HEK293T (cell line): ENCODE results near the gene KSR2.

Experiments
- ARNT ChIP-seq: fragments of 450-650 bp; IDR thresholded peaks from 2 replicates; pipeline ENCODE4 v1.6.1; 2017; ENCODE audit warnings: mild to moderate bottlenecking
- BHLHE40 ChIP-seq: fragments of 450-650 bp; IDR thresholded peaks from 2 replicates; pipeline ENCODE4 v1.6.1; 2016; ENCODE audit warnings: mild to moderate bottlenecking, moderate library complexity, borderline replicate concordance
- ELF4 ChIP-seq: fragments of 450-650 bp; IDR thresholded peaks from 2 replicates; pipeline ENCODE4 v1.6.1; 2017; ENCODE audit warnings: antibody characterized with exemption
- FOXM1 ChIP-seq: fragments of 450-650 bp; IDR thresholded peaks from 2 replicates; pipeline ENCODE4 v1.6.1; 2017; ENCODE audit warnings: mild to moderate bottlenecking, borderline replicate concordance
- HDGF ChIP-seq: fragments of 450-650 bp; IDR thresholded peaks from 2 replicates; pipeline ENCODE4 v1.6.1; 2017; ENCODE audit warnings: antibody characterized with exemption, borderline replicate concordance
- L3MBTL2 ChIP-seq: fragments of 450-650 bp; conservative IDR thresholded peaks from 2 replicates; pipeline ENCODE4 v1.6.1; 2016; ENCODE audit warnings: mild to moderate bottlenecking
- NFRKB ChIP-seq: fragments of 450-650 bp; IDR thresholded peaks from 2 replicates; pipeline ENCODE4 v1.6.1; 2016; ENCODE audit warnings: mild to moderate bottlenecking, moderate library complexity
- PKNOX1 ChIP-seq: fragments of 450-650 bp; IDR thresholded peaks from 2 replicates; pipeline ENCODE4 v1.6.1; 2016
- SP1 ChIP-seq: fragments of 450-650 bp; IDR thresholded peaks from 2 replicates; pipeline ENCODE4 v1.6.1; 2017
- TARDBP ChIP-seq: fragments of 450-650 bp; IDR thresholded peaks from 2 replicates; pipeline ENCODE4 v1.6.1; 2016
- ZNF384 ChIP-seq: fragments of 450-650 bp; IDR thresholded peaks from 2 replicates; pipeline ENCODE4 v1.6.1; 2016

- no peak for TF ChIP-seq SP1
- no peak for TF ChIP-seq TARDBP
- no peak for TF ChIP-seq ZNF384
- no peak for TF ChIP-seq HDGF
- no peak for TF ChIP-seq ELF4
- no peak for TF ChIP-seq BHLHE40
- TF ChIP-seq NFRKB, result no peak
- TF ChIP-seq ARNT, result no peak
- TF ChIP-seq L3MBTL2, result no peak
- no peak for TF ChIP-seq PKNOX1
- no peak for TF ChIP-seq FOXM1
These were observed 126.6 kb downstream of the KSR2 start for GRCh38 chr12:117842220-117842619.
